ENCODE measurements around the gene AXIN1.

GRCh38 chr16:280005-280460 is 72.5 kb downstream of the AXIN1 start:
- TF ChIP-seq CTCF (IDR thresholded peaks at IDR 0.05) (no peak), EZH2phosphoT487 (IDR thresholded peaks at IDR 0.05) (peak; percentile 21), EZH2 (IDR thresholded peaks at IDR 0.05) (peak; percentile 70)

Measured in neural progenitor cell (in vitro differentiated cells).